HG03175 (cell line): Measurements from ENCODE around the gene DCDC1.

Source experiments
- ATAC-seq: cut with Tn5 transposase; IDR thresholded peaks from one replicate; pipeline ENCODE4 v1.9.1; 2021; ENCODE audit warnings: mild to moderate bottlenecking, moderate library complexity; ENCODE audit not compliant: unreplicated experiment

DCDC1 gene

DNA sequence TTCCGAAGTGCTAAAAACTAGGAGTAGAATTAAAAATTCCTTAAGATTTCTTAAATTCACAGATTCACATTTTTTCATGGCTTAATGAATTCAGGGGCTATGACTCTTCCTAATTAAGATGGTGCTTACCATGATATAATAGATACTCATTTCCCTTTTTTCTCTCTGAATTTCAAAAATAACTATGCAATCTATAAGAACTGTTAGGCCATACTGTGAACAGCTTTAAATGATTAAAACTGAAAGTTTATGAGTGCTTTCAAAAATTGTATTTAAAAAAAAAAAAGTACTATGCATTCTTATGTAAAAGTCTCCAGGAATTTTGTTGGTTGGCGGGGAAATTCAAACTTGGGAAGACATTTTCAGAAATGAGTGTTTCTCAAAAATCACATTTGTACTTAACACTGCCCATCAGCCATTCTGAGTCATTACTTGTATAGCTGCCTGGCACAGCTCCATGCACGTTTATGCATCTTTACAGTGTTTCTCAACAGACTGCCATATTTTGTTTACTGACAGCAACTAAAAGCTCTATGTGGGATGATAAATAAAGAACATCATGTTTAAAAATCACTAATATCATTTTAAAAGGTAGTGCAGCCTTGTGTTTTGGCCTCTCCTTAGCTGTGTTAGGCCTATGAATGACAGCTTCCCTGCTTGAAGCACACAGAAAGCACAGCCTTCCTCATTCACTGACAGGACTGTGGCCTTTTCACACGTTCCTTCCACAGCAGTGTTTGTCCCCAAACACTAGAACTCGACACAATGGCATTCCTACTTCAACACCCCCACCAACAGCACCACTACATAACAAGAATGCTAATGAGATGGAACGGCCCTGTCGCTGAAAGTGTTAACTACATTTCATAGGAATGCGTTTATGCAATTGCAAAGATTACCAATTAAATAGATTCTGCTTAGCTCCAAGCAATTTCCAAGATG, 131.4 kb downstream of the DCDC1 start:
- ATAC-seq = no peak

DNA sequence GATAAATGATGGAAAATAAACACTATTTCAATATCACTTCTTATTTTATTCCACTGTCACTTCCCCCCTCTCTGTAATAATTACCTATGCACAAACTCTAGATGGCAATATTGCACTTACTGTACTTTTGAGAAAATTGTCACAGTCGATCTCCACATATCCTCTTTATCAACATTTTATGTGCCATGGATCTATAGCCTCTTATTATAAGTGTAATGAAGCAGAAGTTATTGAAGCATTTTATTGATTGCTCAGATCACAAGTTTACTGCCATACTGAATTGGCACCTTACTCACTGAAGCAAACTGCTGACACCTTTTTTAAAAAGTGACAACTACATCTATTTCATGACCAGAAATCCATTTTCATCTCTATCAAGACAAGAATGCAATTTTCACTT, 133.4 kb downstream of the DCDC1 start:
- ATAC-seq = no peak

DNA sequence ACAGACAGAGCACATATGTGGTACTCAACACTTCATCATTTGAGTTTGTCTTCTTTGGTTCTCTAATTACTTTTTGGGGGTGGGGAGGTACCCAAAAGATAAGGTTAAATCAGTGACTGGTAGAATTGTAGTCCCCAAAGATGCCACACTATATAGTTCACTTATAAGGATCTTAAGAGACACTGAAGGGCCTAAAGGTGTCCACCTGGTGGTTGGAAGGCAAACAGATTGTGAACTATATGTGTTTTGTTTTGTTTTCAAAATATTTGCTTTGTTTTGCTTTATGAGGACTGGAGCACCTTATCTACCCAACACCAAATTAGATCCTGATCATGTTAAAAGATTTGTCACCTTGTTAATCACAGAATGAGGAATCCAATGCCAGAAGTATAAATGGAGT, 136.1 kb downstream of the DCDC1 start:
- no peak for ATAC-seq

DNA sequence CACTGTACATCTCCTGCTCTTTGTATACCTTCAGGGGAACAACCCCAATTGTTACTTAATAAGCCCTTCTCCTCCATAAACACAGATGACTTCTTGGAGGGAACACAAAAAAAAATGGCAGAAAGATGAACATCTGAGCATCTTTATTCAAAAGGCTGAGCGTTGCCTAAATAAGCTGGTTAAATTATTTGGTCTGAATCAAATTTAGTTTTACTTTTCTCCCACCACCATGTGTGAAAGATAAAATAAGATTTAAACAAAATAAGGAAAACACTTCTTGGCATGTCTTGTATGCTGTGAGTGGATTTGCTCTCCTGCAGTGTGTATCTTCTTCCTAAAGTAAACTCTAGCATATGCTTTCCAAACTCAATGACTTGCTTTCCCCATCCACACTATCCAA, 137.9 kb downstream of the DCDC1 start:
- ATAC-seq = no peak

DNA sequence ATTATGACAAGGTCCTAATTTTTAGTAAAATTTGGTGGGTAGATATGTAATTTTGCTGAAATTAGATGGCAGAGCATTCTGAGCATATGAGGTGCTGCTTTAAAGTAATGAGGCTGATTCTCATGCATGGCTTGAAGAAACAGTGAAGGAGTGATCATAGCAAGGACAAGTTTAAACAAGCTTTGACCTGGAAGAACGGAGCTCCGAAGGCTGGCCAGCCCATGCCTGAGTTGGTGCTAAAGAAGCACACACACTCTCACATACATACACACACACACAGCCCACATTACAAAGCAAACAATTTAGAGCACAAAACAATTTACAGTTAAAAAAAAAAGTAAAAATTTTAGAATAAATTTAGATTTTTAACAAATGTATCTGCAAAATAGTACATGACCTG, 150.7 kb downstream of the DCDC1 start:
- ATAC-seq = no peak

DNA sequence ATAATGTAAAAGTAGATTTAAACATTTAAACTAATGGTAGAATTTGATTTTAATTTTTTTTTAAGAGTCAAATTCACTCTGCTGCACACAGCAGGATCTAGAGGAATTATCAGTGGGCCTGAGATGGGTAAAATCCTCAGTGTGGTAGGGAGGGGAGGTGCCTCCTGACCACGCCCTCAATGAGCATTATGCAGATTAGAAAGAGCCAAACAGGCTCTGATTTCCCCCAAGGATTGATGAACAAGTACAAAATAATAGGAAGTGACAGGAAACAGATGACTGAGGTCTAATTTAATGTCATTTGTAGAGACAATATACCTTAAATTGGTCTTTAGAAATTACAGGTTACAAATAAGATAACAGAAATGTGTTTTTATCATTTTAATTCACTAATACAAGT, 155.2 kb downstream of the DCDC1 start:
- ATAC-seq = no peak

DNA sequence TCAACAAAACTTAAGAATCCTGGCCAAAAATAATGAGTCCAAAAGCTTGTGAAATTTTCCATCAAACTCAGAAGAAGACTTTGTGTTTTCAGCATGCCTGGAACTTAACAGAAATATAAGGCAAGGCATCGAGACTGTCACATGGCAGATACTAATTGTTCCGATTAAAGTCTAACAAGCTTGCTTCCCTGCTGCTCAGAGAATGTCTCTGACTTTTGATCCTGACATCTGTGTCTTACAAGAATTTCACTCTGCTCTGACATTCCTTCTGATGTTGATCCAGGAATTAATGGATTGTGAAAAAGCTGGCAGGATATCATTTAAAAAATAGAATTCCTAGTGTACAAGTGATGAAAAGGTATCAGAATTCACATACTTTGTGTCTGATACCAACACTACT, 170.2 kb downstream of the DCDC1 start:
- no peak for ATAC-seq

DNA sequence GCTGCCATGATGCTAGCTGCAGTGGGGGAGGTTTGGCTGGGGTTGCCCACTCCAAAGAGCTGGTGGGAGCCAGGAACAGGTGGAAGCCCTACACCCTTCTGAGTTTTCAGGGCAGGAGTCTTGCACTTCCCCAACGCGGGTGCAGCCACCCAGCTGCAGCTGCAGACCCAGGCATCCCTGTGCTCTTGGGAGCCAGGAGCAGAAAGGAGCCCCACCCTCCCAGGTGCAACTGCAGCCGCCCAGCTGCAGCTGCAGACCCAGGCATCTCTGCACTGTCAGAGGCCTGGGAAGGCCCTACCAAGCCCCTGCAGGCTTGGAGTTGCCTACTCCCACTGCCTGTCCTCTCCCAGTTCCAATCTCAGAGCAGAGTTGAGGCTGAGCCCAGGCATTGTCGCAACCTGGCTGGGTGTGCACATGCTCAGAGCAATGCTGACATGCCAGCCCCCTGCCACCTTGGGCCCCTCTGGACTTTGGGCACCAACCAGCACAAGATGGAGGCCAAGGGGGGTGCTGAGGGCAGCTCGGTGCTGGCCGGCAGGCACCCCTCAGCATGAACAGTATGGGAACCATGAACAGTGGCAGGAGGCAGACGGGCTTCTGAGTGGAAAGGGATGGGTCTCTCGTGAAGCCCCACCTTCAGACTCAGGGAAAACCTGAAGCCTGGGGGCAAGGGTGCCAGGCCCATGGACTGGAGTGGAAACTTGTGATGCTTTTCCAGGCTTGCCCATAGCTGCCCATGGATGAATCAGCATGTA, 195.4 kb downstream of the DCDC1 start:
- ATAC-seq = no peak

DNA sequence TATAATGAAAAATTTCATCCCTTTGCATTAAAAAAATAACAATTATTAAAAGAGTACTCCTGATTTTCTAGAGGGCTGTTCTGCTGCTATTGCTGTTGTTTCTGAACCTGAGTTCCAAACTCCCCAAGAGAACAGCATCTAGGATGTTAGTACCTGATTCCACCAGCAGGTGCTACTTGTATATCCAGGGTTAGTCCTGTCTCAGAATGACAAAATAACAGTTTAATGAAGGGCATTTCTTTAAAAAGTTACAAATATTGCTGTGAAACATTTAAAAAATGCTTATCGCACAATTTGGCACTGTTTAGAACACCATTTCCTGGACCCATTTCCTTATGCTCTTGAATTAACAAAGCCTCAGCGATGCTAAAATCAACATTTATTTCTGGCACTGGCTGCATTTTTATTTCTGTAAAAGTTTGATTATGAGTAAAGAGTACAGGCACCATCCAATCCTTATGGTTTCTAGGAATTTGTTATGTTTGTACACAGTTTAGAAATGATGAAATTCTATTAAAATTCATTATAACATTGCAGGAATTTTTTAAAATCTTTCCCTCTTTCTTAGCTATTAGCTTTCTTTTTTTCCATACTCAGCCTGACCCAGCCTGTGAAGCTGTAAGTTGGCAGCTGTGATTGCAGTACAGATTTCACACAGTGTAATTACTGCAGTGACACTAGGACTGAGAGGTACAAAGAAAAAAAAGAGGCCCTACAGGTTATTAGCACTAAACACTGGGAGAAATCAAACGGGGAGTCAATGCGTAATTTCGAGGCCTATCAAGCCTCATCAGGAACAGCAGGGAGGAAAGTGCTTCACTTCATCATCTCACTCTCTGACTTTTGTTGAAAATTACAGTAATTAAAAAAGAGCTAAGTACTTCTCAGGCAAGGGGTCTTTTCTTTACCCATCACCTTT, 208.8 kb downstream of the DCDC1 start:
- ATAC-seq = peak; percentile 63

DNA sequence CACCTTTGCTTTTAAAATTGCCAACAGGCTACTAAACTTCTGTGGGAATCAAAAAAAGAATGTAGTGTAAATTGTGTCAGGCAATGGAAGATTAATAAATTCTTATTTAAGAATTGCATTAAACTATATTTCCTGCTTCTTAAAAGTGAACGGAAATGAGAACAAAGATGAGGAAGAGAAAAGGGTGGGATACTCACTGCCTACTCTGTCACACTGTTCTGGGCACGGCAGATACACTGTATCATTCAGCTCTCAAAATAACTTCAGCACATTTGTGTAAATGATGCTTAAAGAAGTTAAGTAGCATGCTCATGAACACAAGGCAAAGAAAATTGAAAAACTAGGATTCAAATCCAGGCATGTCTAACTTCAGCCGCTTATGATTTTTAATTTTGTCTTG, 218.7 kb downstream of the DCDC1 start:
- no peak for ATAC-seq

DNA sequence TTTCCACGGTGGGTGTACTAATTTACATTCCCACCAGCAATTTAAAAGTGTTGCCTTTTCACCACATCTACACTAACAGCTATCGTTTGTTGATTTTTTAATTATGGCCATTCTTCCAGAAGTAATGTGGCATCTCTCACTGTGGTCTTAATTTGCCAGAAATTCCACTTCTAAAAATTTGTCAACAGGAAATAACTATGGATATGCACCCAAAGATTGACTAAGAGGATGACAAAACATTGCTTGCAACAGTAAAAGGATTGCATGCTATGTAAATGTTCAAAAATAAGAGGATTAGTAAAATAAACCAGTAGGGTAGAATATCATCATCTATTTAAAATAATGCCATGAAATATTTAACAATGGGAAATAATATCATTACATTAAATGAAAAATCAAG, 219.5 kb downstream of the DCDC1 start:
- ATAC-seq = no peak

DNA sequence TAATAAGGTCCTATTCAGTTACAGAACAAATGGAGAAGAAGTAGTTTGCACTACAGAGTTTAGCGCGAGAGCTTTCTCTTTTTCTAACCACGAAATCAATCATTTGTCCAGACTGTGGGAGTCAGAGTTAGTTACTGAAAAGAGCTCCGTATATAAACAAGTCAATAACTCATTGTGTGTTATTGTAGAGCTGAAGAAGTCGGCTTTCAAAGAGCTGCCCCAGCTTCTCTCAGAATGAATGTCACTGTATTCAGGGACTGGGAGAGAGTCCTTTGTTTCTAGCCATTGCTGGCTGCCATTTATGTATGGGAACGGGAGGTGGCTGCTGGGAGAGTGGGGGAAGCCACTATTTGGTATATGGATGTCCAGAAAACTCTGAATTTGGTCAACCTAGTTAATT, 227.8 kb downstream of the DCDC1 start:
- no peak for ATAC-seq

DNA sequence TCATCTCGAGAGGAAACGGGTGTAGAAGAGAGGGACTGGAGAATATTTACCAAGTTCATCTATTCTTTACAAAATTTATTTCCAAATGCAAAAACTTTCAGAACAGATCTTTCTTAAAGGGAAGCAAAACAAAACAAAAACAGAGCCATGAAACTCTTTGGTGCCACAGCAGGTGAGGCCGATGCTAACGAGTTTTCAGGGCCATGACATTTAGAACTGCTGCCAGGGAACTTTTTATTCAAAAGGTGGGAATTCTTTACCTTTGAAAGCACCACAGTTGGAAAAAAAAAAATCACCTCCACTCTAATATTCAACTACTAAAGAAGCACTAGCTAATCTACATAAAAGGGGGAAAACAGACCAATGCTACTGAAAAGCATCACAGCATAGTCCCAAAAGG, 230.1 kb downstream of the DCDC1 start:
- no peak for ATAC-seq

DNA sequence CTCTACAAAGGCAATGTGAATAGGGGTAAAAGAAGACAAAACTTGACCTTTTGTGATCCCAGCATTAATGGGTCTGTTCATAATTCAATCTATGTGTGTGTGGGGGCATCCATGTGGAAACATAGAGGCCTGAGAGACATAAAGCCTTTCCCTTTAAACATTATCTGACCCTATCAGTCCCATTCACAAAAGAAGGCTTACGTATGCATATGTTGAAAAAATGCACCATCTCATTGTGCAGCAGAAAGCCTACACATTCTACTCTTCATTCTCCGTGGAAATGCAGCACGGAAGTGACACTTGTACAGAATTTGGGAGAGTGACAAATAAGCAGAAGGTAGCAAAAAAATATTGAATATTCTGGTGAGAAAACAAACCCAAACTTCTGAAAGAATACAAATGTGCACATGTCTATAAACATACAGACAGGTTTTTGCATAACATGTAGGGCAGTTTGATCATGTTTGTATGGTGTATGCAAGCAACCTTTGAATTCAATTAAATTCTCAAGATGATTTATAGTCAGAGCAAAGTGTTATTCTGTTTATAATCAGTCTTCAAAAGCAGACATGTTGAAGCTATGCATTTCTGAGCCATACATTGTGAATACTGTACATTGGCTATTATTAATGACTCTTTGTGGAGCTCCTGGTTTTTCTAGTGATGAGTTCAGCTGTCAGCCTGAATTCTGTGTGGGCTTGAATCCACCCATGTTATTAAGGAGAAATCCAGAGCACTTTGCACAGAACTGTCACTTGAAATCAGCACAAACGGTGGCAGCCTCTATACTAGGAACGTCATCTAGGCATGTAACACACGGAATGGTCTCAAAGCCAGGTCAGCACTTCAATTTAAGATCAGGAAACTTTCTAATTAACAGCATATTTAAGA, 236.8 kb downstream of the DCDC1 start:
- no peak for ATAC-seq

DNA sequence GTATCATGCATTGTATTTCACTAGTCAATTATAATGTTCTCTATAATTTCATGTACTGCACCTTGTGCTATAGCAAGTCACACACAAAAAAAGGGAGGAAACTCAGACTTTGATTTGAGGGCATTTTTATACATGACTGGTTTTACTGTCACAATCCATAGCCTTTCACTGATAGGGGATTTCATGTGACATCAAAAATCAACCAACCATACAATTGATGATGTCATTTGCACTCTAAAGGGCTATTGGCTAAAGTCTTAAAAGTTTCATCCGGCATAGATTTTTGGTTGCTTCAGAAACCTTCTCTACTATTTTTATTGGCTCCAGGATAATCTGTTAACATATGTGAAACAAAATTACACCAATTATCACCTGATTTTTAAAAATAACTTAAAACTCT, 237.8 kb downstream of the DCDC1 start:
- ATAC-seq = no peak

DNA sequence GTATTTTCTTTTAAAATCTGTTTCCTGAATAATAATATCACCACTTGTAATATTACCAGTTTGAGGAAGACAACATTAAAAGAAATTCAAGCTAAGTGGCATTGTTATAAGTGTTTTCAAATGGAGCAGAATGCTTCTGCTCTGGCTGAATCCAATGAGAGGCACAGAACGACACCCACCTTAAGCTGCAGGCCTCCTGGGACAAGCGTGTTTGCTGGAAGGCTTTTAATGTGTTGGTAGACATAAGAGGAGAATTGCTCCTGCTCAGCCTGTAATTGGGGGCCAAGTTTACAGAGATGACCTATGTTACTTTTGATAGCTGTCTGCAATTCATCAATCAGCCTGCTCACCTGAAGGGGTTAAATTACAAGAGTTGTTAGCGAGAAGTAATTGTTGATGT, 242.2 kb downstream of the DCDC1 start:
- ATAC-seq = no peak

DNA sequence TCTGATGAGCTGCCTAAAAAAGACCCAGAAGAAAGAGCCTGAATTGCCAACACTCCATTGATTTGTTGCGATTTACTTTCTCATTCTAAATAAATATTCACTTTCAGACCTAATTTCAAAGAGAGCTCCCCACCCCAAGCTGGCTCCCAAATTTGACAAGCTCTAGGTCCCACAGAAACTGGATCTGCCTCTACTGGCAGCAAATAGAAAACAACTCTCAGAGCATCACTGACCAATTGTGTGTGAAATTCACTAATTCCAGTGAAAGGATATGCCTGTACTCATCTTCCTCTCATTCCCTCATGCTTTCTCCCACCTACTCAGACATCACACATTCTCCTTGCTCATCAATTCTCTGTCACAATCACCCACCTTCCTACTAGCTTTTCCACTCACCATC, 249.1 kb downstream of the DCDC1 start:
- no peak for ATAC-seq

DNA sequence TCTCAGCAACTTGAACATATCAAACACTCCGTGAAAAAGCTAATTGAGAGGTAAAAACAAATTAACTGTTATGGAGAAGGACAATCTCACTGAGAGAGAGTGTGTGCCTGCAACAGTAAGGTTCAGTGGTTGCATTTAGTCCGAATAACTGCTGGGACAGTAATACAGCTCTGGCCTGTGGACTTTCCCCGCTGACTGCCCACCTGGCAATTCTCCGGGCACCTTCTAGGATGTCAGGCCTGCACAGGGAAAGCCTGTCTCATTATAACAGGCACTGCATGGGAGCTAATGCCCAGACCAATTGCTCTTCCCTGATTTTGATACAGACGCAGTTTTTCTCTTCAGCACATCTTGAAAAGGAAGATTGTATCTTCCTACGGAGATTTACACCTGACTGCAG, 251.0 kb downstream of the DCDC1 start:
- ATAC-seq = no peak

DNA sequence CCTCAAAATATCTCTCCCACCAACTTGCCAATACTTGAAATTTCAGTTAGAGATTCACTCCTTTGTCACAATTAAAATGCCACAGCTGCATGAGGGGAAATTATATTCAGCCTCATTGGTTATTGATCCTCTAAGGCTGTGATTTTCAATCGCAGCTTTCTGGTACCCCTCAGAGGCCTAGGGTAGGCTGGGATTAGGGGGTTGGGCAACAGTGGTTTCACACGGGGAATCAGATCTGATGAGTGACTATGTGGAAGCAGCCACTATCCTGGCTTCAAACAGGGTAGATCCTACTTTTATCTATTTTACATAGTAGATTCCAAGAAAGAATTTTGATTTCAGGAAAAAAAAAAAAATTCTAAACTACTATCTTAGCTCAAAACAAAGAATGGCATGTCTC, 252.5 kb downstream of the DCDC1 start:
- ATAC-seq = no peak

DNA sequence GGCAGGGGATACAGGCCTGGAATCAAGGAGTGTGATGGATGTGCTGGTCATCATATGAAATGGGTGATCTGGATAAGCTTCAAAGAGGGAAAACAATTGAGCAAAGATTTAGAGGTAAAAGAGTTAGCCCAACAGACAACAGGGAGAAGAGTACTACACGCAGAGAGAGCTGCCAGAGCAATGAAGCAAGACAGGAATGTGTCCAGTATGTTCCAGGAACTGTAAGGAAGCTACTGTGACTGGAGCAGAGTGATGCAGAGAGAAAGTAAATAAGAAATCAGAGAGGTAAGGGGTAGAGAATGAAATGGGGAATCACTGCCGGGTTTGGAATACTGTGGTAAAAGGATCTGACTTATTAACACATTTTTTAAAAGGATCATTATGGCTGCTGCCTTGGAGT, 255.1 kb downstream of the DCDC1 start:
- ATAC-seq = no peak
